Fibroblast of peridontal ligament (primary cell): ENCODE results near the gene STARD3.
"Not testable (repeated sequence)": the region's sequence is repeated elsewhere in the genome, so short reads cannot be mapped to it uniquely, and the experiment has no call there.

Experiments
- DNase-seq: peaks from one replicate; pipeline ENCODE4 v3.0.0-alpha.2; 2010; ENCODE audit errors: extremely low read depth

Gene STARD3

DNA sequence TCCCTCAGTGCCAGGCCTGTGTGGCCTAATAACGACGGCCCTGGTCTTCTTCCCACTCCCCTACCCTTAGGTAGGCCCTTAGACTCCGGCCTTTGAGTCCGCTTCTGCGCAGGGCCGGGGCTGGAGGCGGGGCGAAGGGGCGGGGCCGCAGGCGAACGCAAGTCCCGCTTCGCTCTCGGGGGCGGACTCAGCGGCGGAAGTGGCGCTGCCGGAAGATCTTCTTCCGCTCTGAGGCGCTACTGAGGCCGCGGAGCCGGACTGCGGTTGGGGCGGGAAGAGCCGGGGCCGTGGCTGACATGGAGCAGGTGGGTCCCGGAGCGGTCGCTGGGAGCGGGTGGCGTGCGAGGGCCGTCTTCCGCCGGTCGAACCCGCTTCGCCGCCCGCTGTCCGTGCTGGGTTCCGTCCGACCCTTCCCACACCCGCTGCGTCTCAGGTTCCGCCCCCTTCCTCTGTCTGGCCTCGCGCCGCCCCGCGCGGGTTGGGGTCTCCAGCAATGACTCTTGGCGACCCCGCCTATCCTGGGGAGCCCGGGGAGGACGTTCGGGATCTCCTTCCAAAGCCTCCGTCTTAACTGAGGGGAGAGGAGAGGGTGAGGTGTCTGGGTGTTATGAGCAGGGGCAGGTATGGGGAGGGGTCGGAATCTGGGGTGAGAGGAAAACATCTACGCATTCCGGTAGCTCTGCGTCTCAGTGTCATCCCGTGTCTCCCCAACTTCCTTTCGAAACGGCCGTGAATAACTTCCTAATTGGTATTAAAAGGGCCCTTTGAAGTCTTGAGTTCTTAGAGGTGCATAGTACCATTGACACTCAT lies at the start of gene STARD3:
Gene STARD3, plus strand, starts transcription at position 218 of the 810 bp plus-strand sequence. CDS start 16,388 bp downstream, outside the sequence.
- DNase-seq: peak; percentile 81

DNA sequence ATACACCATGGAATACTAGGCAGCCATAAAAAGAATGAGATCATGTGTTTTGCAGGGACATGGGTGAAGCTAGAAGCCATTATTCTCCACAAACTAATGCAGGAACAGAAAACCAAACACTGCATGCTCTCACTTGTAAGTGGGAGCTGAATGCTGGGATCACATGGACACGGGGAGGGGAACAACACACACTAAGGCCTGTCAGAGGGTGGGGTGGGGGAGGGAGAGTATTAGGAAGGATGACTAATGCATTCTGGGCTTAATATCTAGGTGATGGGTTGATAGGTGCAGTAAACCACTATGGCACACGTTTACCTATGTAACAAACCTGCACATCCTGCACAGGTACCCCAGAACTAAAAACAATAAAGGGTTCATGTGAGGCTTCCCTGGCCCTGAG lies 46.8 kb upstream of the STARD3 start:
- DNase-seq: not testable (repeated sequence)

DNA sequence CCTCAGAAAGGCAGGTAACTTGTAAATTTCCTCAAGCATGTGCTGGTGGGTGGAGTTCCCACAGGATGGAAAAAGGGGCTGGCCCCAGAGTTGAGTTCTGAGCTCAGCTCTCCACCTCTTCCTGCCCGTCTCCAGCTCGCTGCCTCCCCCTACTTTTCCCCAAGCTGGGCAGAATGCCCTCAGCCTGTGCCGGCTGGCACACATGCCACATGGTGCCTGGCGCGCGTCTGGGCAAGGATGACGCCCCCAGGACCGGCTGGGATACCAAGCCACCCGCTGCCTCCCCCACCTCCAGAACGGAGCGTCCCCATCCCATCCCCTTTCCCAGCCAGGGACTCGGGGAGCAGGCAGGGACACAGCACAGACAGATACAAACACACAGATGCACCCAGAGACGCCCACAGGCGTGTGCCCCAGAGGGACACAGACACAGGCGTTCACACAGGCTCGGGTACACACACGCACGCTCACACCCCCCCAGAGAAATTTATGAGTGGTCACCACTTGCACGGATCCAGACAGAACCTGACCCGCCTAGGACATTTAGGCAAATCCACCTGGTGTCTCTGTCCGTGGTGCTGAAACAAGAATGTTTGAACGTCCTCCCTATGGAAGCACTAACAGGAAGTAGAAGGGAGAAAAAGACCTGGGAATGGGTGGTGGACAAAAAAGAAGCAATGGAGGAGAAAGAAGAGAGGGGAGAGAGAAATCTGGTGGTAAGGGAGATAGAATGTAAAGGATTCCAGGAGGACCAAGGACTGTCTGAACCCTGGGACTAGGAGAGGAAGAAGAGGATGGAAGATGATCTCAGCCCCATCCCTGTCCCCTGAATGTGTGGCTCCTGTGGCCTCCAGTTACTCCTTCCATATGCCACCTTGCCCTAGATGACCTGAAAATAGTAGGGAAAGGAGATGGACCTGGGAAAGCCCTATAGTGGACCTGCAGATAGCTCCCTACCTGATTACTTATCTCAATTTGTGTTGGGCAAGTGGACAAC lies 44.7 kb upstream of the STARD3 start:
- DNase-seq: peak; percentile 41

DNA sequence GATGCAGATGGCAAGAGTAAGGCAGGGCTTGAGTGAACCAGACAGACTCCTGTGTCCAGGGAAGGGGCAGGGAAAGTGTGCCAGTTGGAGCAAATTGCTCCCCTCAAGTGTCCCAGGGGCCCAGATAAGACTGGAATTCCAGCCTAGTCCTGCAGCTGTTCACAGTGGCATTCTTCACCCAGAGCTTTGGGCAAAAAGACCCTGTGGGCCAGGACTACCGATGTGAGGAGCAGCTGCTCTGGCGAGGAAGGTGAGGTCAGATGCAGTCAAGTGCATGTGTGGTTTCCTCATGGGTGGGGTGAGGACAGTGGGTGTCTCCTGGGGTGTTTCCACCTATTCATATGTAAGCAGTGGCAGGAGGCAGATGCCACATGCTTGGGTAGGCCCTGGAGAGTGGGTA lies 43.6 kb upstream of the STARD3 start:
- no peak for DNase-seq

DNA sequence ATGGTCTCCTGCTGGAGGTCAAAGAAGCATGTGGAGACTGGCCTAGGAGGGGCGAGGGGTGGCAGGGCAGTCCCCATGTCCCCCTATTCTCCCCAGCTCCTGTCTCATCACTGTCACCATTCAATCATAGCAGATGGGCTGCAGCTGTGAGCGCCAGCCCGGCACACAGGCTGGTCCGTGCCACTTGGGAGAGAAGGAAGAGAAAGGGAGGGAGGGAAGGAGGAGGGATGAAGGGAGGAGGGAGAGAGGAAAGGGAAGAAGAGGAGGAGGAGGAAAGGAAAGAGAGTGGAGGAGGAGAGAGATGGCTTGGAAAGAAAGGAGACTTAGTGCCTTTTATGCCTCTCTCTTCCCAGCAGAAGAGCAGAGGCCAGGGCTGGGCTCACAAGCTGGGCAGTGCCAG lies 41.6 kb upstream of the STARD3 start:
- DNase-seq: no peak

DNA sequence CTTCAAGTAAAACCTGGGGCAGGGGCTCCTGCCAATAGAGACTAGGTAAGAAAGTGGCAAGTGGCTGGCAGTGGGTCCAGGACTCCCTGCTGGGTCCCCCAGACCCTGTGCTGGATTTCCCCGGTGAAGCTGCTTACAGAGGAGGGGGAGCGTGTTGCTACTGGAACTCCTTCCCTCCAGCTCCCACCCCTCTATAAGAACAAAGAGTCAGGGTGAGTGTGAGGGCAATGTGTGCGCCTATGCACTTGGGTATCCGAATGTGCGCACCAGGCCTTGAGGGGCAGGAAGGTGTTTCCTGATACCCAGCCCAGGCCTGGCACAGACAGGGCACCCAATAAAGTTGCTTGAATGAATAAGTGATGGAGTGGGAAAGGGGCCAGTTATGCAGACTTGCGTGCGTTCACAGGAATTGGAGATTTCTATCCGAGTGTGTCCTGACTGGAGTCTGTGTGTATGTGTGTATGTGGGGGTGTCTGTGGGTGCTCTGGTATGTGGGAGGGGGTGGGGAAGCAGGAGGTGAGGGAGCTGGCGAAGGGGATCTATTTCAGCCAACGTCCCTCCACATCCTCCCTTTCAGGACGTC lies 40.9 kb upstream of the STARD3 start:
- DNase-seq: no peak

DNA sequence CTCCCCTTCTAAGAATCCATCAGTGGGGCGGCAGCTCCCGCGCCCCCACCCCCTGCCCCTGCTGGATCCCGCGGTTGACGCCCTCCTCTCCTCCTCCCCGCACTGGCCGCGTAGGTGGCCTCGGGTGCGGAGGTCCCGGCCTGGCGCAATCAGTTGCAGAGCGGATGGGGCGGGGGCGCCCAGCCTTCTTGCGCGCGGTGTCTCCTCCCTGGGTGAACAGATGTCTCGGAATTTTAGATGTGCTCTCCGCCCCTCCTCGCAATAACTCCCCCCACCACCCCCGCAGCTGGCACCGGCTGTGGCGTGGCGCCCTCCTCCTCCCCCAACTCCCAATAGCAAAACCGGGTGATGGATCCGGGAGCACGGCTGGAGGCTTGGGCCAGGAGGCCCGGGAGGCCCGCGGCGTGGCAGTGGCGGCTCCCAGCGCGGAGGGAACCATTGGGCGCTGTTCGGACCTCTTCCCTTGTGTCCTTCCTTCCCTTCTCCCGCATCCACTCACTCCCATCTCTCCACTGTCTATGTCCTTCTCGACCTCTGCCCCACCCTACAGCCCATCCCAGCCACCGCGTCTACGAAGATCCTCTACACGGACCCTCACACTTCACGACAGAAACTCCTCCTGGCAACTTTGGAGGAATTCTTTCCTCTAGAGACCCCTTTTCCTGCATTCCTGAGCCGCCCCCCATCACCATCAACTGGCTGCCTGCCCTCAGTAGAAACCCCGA lies 40.2 kb upstream of the STARD3 start:
- DNase-seq: no peak

DNA sequence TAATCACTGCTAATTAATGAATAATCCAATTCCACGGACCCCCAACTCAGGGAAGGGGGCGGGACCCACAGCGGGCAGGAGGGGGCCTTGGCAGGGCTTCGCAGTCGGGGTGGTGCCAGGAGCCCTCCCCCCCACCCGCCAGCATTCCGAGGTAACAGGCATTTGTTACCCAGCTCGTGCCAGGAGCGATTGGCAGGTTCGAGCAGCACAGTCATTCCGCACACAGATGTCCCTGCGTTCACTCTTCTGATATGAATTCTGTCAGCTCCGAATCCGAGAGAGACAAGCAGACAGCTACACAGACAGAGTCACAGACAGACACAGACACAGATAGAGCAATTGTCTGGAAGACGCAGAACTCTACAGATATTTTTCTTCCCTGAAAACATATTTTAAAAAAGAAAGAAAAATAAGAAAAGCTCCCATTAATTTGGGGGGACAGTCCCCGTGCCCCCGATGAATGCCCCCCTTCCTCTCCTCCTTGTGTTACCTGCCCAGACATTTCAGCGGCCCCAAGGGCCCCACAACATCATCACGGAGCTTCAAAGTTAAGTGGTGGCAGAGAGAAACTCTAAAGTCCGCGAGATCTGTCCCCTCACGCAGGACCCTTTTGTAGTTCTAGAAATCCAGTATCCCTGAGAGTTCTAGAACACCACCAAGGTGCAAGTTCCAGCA lies 39.4 kb upstream of the STARD3 start:
- DNase-seq: no peak

DNA sequence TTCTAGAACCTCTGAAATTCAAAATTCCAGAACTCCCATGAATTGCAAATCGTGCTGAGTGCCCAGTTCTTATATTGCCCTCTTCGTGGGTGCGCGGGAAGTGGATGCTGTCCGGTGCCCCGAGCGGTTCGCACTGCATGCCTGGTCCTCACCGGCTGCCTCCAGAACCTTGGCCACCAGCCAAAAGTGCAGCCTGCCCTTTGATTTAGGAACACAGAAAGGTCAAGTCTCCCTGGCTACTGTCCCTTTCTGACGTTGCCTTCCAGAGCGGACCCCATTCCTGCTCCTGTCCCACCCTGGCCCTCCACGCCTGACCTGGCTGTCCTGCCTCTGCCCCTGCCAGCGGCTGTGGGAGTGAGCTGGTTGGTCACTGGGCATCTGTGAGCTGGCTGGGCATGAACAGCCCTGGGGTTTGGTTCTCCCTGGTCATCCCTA lies 38.9 kb upstream of the STARD3 start:
- DNase-seq: no peak

DNA sequence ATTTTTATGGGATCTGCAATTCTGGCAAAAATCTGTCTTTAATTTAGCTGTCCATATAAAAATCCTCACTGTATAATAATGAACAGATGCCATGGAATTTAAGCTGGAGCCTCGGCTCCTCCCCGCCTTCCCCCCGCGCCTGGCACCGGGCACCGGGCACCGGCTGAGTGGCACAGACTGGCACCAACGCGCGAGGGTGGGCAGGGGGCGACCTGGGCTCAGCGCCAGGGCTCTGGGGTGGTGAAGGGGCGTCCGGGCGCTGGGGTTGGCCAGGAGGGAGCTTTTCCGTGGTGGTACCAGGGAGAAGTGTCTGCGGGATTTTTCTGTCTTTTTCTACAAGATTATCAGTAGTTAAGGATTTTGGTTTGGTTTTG lies 38.3 kb upstream of the STARD3 start:
- DNase-seq: no peak

DNA sequence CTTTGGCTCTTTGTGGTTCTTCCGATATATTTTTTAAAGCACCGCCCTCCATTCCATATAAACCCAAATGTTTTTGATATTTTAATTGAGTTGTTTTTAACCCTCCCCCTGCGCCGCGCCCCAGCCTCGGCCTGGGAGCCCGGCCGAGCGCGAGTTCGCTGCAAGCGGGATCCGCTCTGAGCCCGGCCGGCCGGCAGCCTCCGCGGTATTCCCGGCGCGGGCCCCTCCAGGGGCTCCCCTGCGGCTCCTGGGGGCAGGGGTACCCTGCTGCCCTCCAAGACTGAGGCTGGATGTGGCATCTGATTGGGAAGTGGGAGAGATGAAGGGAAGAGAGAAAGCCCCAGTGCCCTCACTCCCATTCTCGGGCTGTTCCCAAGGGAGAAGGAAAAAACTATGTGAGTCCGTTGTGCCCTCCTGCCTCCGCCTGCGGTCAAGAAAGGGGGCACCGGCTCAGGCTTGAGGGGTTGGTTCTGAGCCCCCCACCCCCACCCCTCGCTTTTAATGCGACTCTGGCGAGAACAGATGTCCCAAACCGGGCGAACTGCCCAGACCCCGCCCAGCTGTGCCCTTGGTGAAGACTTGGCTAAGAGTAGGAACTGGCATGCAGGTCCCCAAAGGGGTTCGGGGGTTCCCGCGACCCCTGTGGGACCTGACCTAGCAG lies 37.8 kb upstream of the STARD3 start:
- DNase-seq: no peak

DNA sequence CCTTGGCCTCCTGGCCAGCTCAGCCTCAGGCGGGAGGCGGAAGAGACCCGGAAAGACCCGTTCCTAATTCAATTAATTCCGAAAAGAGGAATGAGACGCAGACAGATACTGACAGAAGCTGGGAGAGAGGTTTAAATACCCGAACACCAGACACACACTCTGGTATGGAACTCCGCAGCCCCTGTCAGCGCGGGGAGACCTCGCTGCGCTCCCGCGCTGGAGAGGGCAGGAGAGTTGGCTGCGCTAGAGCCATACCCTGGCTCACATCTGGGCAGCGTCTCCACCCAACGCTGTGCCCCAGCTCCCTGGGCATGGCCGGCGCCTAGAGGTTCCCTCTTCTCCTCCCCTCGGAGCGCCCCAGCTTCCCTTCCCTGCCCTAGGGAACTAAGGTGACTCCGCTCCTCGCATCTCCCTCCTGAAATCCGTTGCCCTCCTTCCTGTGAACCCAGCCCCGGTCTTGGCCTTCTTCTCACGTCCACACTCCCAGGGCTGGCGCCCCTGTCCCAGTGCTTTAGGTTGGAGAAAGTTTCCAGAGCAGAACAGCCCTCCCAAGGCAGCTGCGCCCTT lies 37.2 kb upstream of the STARD3 start:
- no peak for DNase-seq

DNA sequence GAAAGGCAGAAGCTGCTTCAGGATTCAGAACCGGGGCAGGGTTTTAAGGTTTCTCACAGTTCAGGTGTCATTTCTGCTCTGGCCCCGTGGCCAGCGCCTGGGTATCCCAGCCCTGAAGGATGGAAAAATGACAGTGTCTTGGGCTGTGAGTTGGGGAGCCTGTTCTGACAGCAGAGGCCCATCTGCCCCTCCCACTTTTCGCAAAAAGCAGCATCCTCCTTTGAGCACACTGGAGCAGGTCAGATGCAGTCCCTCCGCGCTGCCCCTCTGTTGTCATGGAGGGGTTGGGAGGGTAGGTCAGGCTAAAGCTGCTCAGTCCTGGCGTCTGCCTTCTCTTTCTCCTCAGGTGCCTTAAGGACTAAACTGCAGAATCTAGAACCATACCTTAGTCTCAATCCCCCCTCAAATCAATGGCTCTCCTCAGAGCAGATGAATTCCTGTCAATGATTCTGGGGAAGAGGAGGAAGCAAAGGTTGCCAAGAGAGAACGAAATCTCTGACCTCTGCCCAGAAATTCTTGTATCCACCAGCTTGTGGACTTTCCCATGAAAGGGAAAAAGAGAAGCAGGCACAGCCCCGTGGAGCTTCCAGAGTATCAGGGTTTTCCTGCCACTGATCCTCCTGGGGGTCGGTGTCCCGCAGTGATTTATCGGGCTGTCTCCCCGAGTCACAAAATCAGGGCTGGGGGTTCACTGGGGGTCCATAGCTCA lies 36.5 kb upstream of the STARD3 start:
- no peak for DNase-seq

DNA sequence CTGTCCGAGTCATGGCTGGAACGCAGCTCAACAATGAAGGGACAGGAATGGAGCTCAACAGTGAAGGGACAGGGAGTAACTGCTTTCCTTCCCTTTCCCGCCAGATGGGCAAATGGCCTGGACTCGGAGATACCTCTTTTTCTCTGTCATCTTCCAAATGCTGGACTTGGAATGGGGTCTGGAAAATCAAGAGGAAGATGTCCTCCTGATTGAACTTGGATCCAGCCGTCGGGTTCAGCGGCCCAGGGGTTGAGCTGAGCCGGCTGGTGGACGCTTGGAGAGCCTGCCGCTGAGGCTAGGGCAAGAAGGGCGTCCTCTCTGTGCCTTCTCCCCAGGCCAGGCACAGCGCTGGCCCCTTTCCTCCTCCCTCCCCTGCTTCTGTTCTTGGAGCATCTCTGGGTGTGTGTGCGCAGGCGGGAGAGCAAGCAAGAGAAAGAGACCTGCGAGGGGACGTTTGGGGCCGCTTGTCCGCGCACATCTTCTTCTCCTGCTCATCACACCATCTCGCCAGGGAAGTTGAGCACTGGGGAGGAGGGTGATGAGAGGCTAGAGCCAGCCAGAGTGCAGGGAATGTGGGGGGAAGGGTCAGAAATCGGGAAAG lies 35.8 kb upstream of the STARD3 start:
- DNase-seq: no peak

DNA sequence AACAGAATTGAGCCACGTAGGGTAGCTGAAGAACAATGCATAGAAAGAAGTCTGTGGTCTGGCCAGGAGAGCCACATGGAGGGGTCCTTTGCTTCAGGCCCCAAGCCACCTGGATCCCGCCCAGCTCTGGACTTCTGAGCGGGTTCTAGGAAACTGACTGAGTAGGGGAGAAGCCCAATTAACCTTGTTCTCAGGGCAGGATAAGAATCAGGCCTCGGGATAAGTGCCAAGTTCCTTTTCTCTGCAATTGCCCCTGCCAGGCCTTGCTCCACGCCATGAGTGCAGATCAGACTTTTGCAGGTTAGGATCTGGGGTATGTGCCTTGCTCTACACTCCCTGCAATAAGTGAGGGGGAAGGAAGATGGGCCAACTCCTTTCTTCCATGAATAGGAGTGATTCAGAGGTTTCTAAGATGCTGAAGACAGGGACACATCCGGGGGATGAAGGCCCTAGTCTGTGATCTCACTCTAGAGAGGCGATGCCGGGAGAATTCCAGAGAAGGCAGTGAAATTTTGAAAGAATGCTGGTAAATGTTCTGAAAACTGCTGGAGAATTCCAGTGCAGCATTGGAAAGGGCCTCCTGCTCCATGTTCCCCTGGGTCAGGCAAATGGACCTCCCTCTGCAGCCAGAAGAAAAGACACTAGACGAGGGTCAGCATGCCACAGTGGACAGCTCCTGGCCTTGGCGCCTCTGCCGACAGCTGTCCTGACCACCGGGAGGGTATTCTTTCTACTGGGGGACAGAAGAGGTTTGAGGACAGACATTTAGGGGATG lies 35.0 kb upstream of the STARD3 start:
- DNase-seq: no peak

DNA sequence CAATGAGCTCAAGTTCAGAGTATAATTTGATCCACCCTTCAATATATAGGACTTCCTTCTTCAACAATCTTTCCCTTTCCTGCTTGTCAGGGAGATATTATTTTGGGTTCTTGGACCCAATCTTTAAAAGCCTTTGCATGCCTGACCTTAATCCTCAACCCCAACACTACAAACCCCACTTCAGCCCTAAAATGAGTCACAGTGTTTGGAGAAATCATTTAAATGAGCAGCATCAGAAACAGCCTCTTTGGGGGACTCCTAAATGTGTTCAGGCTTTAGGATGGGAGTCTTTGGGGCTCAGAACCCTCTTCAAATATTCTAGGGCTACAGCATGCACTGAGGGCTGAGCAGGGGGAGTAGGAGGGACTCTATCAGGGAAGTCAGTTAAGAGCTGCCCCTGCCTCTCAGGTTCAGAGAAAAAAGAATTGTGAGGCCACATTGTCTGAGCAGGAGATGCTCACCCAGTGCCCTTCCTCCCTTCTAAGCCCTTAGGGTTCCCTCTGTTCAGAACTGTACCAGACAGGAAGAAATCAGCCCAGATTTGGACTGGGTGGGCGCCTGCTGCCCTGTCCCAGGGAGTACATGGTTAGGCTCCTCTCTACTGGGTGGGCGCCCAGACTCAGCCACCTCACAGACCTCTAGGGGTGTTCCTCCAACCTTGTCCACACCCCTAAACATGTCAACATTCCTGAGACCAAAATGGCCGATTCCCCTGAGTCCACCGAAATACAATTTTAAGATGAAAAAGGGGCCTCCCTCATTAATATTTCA lies 34.2 kb upstream of the STARD3 start:
- no peak for DNase-seq

DNA sequence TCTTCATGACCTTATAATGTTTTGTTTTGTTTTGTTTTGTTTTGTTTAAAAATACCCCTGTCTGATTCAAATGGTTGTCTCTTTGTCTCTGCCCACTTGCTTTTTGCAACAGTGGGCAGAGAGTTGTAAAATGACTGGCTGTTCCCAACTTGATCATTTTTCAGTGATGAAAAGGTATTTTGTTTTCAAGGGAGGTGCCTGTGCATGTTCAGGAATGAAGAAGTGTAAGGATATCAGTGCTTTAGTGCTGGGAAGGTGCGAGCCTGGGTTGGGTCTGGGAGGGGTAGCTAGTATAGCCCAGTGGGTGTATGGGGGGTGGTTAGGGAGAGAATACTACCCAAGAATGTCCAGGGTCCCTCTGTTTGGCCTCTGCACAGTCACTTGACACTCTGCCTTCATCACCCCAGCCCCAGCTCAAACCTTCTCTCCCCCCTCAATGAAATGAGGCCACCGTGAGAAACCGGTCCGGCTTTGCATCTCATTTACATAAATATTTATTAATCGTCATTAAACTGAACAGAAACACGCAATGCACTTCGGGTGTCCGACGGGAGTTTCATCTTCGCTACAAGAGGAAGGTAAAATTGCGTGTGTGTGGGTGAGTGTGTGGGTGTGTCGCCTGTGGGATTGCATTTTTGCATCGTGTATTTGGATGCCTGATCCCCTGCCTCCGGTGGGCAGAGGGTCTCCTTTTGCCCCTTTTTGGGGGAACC lies 33.5 kb upstream of the STARD3 start:
- no peak for DNase-seq
